MM.1S (cell line): ENCODE data around the gene LIME1.

Experiments
- DNase-seq: peaks from one replicate; pipeline ENCODE4 v3.0.0-alpha.2; 2015
- H2AFZ ChIP-seq: fragments of 300-600 bp; sonication (generic); 2 replicates; pipeline ENCODE4 v1.6.0; 2016; ENCODE audit warnings: antibody characterized with exemption, low read length
- H3F3A ChIP-seq: fragments of 300-600 bp; sonication (generic); 2 replicates; pipeline ENCODE4 v1.6.1; 2016; ENCODE audit warnings: mild to moderate bottlenecking, antibody characterized with exemption, low read length, moderate library complexity, mixed read lengths; ENCODE audit not compliant: insufficient read depth
- H3K27ac ChIP-seq: fragments of 300-600 bp; sonication (generic); 2 replicates; pipeline ENCODE4 v1.5.1; 2016; ENCODE audit warnings: mild to moderate bottlenecking, low read length
- H3K27me3 ChIP-seq: fragments of 300-600 bp; sonication (generic); replicated peaks from 2 replicates; pipeline ENCODE4 v1.6.0; 2016; ENCODE audit warnings: low read length; ENCODE audit not compliant: insufficient read depth
- H3K36me3 ChIP-seq: fragments of 300-600 bp; sonication (generic); replicated peaks from 2 replicates; pipeline ENCODE4 v1.6.1; 2016; ENCODE audit warnings: mild to moderate bottlenecking, low read length, mixed read lengths; ENCODE audit not compliant: insufficient read depth
- H3K4me1 ChIP-seq: fragments of 300-600 bp; sonication (generic); 2 replicates; pipeline ENCODE4 v1.6.1; 2016; ENCODE audit warnings: low read length, mixed read lengths
- H3K4me2 ChIP-seq: fragments of 300-600 bp; sonication (generic); 2 replicates; pipeline ENCODE4 v1.6.0; 2016; ENCODE audit warnings: low read depth, low read length
- H3K4me3 ChIP-seq: fragments of 300-600 bp; sonication (generic); 2 replicates; pipeline ENCODE4 v1.5.1; 2016; ENCODE audit warnings: low read length, mixed read lengths
- H3K79me2 ChIP-seq: fragments of 300-600 bp; sonication (generic); 2 replicates; pipeline ENCODE4 v1.6.1; 2016; ENCODE audit warnings: mixed run types, low read length, mixed read lengths
- H3K9ac ChIP-seq: fragments of 300-600 bp; sonication (generic); 2 replicates; pipeline ENCODE4 v1.6.1; 2016; ENCODE audit warnings: low read length, mixed read lengths
- H3K9me2 ChIP-seq: fragments of 300-600 bp; sonication (generic); replicated peaks from 2 replicates; pipeline ENCODE4 v1.6.1; 2016; ENCODE audit warnings: mild to moderate bottlenecking, low read length, mixed read lengths; ENCODE audit not compliant: insufficient read depth
- H3K9me3 ChIP-seq: fragments of 300-600 bp; sonication (generic); replicated peaks from 2 replicates; pipeline ENCODE4 v1.6.1; 2016; ENCODE audit warnings: mild to moderate bottlenecking, low read length, mixed read lengths; ENCODE audit not compliant: insufficient read depth
- H4K20me1 ChIP-seq: fragments of 300-600 bp; sonication (generic); 2 replicates; pipeline ENCODE4 v1.6.1; 2016; ENCODE audit warnings: mild to moderate bottlenecking, low read length, moderate library complexity, mixed read lengths; ENCODE audit not compliant: insufficient read depth
- EZH2 ChIP-seq: fragments of 300-600 bp; sonication (generic); optimal IDR thresholded peaks from 2 replicates; pipeline ENCODE3; 2017; ENCODE audit warnings: low read depth, mild to moderate bottlenecking, antibody characterized with exemption, low read length, mixed read lengths
- EZH2phosphoT487 ChIP-seq: fragments of 300-600 bp; sonication (generic); IDR thresholded peaks from 2 replicates; pipeline ENCODE4 v1.6.1; 2018; ENCODE audit warnings: antibody characterized with exemption, low read length
- TF ChIP-seq, protein P1 (sequence below): fragments of 300-600 bp; sonication (generic); IDR thresholded peaks from 2 replicates; pipeline ENCODE4 v1.5.1; 2016; ENCODE audit warnings: antibody characterized with exemption, low read length, mixed read lengths

The LIME1 gene

DNA sequence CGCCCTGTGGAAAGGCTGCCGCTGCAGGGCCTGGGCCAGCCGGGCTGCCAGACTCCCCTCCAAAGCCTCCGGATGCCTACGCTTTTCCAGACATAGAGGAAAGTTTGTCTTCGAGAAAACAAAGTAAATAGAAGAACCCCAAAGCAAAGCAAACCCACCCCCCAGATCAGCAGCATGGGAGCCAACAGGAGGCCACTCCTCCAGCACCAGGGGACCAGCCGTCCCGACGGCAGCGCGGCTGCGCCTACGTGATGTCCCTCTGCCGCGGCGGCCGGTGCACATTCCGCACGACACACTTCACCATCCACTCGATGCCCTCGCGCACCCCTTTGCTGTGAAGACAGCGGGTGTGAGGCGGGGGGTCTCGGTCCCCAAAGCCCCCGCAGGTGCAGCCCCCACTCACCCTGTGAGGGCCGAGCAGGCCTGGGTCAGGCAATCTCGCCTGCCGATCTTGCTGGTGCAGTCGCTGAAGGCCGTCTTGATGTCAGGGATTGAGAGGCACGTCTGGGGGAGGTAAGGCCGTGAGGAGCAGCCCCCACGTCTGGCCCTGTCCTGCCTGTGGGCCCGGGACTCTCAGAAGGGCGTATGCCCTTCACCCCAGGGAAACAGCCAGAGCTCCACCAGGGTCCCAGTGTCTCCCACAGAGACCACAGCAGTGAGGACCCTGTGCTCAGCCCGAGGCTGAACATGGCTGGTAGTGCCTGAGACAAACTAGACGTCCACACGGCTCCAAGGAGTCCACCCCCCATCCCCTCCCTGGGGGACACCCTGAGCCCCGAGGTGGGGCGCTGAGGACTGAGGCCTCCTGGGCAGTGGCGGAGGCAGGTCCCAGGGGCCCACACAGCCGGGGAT lies 36.0 kb upstream of the LIME1 start:
- TF ChIP-seq EZH2 (no peak), EZH2phosphoT487 (no peak)
- TF ChIP-seq, protein P1, sequence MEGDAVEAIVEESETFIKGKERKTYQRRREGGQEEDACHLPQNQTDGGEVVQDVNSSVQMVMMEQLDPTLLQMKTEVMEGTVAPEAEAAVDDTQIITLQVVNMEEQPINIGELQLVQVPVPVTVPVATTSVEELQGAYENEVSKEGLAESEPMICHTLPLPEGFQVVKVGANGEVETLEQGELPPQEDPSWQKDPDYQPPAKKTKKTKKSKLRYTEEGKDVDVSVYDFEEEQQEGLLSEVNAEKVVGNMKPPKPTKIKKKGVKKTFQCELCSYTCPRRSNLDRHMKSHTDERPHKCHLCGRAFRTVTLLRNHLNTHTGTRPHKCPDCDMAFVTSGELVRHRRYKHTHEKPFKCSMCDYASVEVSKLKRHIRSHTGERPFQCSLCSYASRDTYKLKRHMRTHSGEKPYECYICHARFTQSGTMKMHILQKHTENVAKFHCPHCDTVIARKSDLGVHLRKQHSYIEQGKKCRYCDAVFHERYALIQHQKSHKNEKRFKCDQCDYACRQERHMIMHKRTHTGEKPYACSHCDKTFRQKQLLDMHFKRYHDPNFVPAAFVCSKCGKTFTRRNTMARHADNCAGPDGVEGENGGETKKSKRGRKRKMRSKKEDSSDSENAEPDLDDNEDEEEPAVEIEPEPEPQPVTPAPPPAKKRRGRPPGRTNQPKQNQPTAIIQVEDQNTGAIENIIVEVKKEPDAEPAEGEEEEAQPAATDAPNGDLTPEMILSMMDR: no peak
- no peak overlapping the region for H3K27ac ChIP-seq
- no peaks in the 10 kb centered on the region for H3K27me3 ChIP-seq
- no peaks in the 10 kb centered on the region; the same call in 1 of the 2 replicates for H3K36me3 ChIP-seq
- no peak overlapping the region for H3K4me2 ChIP-seq
- no peaks in the 10 kb centered on the region for H4K20me1 ChIP-seq
- H3K9ac ChIP-seq: no peak overlapping the region
- H3K4me3 ChIP-seq: no peak overlapping the region
- H3F3A ChIP-seq: no peaks in the 10 kb centered on the region; the same call in 1 of the 2 replicates
- H2AFZ ChIP-seq: no peak overlapping the region
- no peak for DNase-seq
- no peaks in the 10 kb centered on the region for H3K9me2 ChIP-seq
- H3K4me1 ChIP-seq: no peaks in the 10 kb centered on the region
- peaks cover 15% of the 10 kb centered on the region for H3K79me2 ChIP-seq
- no peaks in the 10 kb centered on the region for H3K9me3 ChIP-seq

DNA sequence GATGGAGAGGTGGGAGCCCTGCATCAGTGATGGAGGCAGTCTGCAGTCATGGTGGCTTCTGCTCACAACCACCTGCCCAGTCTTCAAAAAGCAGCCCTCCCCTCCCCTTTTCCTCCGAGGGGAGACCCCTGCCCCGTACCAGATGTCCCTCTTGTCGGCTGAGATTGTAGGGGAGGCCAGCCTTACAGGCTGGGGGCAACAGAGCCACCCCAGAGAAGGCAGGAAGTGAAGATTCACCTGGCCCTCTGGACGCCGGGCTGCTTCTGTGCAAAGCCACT lies 35.5 kb upstream of the LIME1 start:
- no peaks in the 10 kb centered on the region; the same call in 1 of the 2 replicates for H3F3A ChIP-seq
- TF ChIP-seq EZH2phosphoT487: no peak
- no peak for TF ChIP-seq EZH2
- TF ChIP-seq, protein P1: no peak
- H3K4me2 ChIP-seq: no peak overlapping the region
- peaks cover 21% of the 10 kb centered on the region for H3K79me2 ChIP-seq
- no peaks in the 10 kb centered on the region for H3K9me2 ChIP-seq
- no peak overlapping the region for H3K4me3 ChIP-seq
- no peaks in the 10 kb centered on the region for H3K4me1 ChIP-seq
- H3K9me3 ChIP-seq: no peaks in the 10 kb centered on the region
- H3K27ac ChIP-seq: no peak overlapping the region
- no peaks in the 10 kb centered on the region for H4K20me1 ChIP-seq
- no peak overlapping the region for H2AFZ ChIP-seq
- no peak for DNase-seq
- no peaks in the 10 kb centered on the region; the same call in 1 of the 2 replicates for H3K36me3 ChIP-seq
- H3K27me3 ChIP-seq: no peaks in the 10 kb centered on the region
- H3K9ac ChIP-seq: no peak overlapping the region

DNA sequence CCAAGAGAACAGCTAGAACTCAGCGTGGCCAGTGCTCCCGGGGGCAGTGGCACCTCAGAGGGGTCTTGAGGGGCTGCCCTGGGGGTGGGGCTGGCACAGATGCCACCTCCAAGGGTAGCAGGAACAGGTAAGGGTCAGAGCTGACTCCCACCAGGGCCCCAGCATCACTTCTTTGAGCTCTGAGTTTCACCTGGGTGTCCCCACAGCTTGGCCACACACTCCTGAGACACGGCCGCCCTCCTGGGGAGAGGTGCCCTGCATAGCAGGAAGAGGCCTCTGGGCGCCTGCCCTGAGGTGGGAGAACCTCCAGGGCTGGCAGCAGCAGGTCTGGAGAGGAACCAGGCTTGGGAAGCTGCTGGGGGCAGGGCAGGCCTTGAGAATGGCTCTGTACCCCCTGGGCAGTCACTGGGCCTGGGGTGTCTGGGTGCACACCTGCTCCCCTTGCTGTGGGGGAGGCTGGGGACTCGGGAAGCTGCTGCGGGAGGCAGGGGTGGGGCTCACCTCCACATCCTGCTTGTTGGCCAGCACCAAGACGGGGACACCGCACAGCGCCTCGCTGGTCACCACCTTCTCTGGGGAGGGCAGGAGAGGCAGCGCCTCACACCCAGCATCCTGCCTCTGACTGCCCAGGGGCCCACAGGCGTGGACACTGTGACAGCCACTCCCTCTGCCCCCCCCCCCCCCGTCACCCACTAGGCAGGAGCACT lies 35.0 kb upstream of the LIME1 start:
- Histone ChIP-seq H3K27ac (no peak overlapping the region), H3K79me2 (peaks cover 26% of the 10 kb centered on the region), H3F3A (peaks cover under 1% of the 10 kb centered on the region; the same call in 1 of the 2 replicates), H3K27me3 (no peaks in the 10 kb centered on the region), H3K4me1 (peaks cover 4% of the 10 kb centered on the region), H4K20me1 (peaks cover 3% of the 10 kb centered on the region; the same call in 1 of the 2 replicates), H3K4me3 (no peak overlapping the region), H2AFZ (no peak overlapping the region), H3K9me2 (no peaks in the 10 kb centered on the region), H3K4me2 (no peak overlapping the region), H3K9me3 (no peaks in the 10 kb centered on the region), H3K36me3 (no peaks in the 10 kb centered on the region; the same call in 1 of the 2 replicates), H3K9ac (no peak overlapping the region)
- TF ChIP-seq EZH2phosphoT487 (no peak), EZH2 (no peak)
- TF ChIP-seq, protein P1: no peak
- no peak for DNase-seq
